Putamen (tissue), 1 donor: ENCODE results near the gene C7orf25.

Experiments
- DNase-seq: peaks from one replicate; pipeline ENCODE4 v3.0.0-alpha.2; 2016; ENCODE audit warnings: low spot score

The C7orf25 gene

GRCh38 chr7:42911454-42912447 lies at the start of gene C7orf25:
TSS of gene C7orf25 (minus strand) at chr7:42912070. CDS start at chr7:42910900, 1,170 bp downstream.
- peak; percentile 96 for DNase-seq

GRCh38 chr7:42961170-42961569 lies 49.3 kb upstream of the C7orf25 start:
- DNase-seq: no peak

GRCh38 chr7:42960762-42961161 lies 48.9 kb upstream of the C7orf25 start:
- DNase-seq: no peak

- DNase-seq: no peak
These were observed 47.7 kb upstream of the C7orf25 start for GRCh38 chr7:42959549-42959948.

GRCh38 chr7:42956062-42956461 lies 44.2 kb upstream of the C7orf25 start:
- no peak for DNase-seq

- no peak for DNase-seq
These were observed 42.1 kb upstream of the C7orf25 start for GRCh38 chr7:42953994-42954393.

- DNase-seq: no peak
These were observed 40.5 kb upstream of the C7orf25 start for GRCh38 chr7:42952328-42952727.

- no peak for DNase-seq
These were observed 38.5 kb upstream of the C7orf25 start for GRCh38 chr7:42950417-42950816.

GRCh38 chr7:42947521-42947920 lies 35.7 kb upstream of the C7orf25 start:
- no peak for DNase-seq

GRCh38 chr7:42946627-42946950 lies 34.7 kb upstream of the C7orf25 start:
- DNase-seq: no peak

GRCh38 chr7:42945821-42946626 lies 34.2 kb upstream of the C7orf25 start:
- no peak for DNase-seq

- DNase-seq: peak; percentile 71
These were observed 29.3 kb upstream of the C7orf25 start for GRCh38 chr7:42940985-42941847.

- no peak for DNase-seq
These were observed 27.8 kb upstream of the C7orf25 start for GRCh38 chr7:42939457-42940240.

GRCh38 chr7:42935861-42936260 lies 24.0 kb upstream of the C7orf25 start:
- DNase-seq: no peak

- DNase-seq: no peak
These were observed 22.4 kb upstream of the C7orf25 start for GRCh38 chr7:42934291-42934690.

- no peak for DNase-seq
These were observed 21.1 kb upstream of the C7orf25 start for GRCh38 chr7:42932811-42933591.

- DNase-seq: peak; percentile 97
These were observed 20.2 kb upstream of the C7orf25 start, which contains the start of the genes MRPL32 and PSMA2 for GRCh38 chr7:42931834-42932651. TSS of gene MRPL32 (plus strand) at chr7:42932376. CDS start at chr7:42932387, 11 bp downstream. TSS of gene PSMA2 (minus strand) at chr7:42932174. CDS start at chr7:42932158, 16 bp downstream.

GRCh38 chr7:42931447-42931833 lies 19.6 kb upstream of the C7orf25 start:
- no peak for DNase-seq

- no peak for DNase-seq
These were observed 19.0 kb upstream of the C7orf25 start for GRCh38 chr7:42930889-42931288.
